Mucosa of descending colon (tissue), 3 donors: ENCODE results near the gene SF3B3. TPM values are rescaled to one million over a fixed set of nuclear protein-coding genes. Genes with fewer than 3 reads are reported as not detected.
"Not testable (repeated sequence)": the region's sequence is repeated elsewhere in the genome, so short reads cannot be mapped to it uniquely, and the experiment has no call there.

Experiments
- ATAC-seq: fragments of 200-7000 bp; cut with Tn5 transposase; one replicate; pipeline ENCODE4 v1.9.1; 2020; ENCODE audit warnings: mild to moderate bottlenecking, moderate library complexity
- DNase-seq, 3 donors: peaks; one replicate each; pipeline ENCODE4 v3.0.0-alpha.2; 2020
- H3K36me3 ChIP-seq: fragments of 200-600 bp; one replicate; pipeline ENCODE4 v1.8.0; 2021; ENCODE audit warnings: low read depth, mild to moderate bottlenecking
- H3K4me1 ChIP-seq: fragments of 200-600 bp; one replicate; pipeline ENCODE4 v1.8.0; 2021; ENCODE audit warnings: low read depth, mild to moderate bottlenecking
- H3K4me3 ChIP-seq: fragments of 200-600 bp; one replicate; pipeline ENCODE4 v1.8.0; 2021; ENCODE audit warnings: mild to moderate bottlenecking
- H3K9me3 ChIP-seq: fragments of 200-600 bp; one replicate; pipeline ENCODE4 v1.8.0; 2021; ENCODE audit warnings: mild to moderate bottlenecking
- intact Hi-C, 2 donors: fragments of 100-400 bp; cut with DNase I in 1 of 2; cut with micrococcal nuclease in 1 of 2; formaldehyde crosslinking; loops; one replicate each; pipeline versions ENCODE4 v1.11.0 to v1.11.1; 2022; cut with DNase I, micrococcal nuclease
- total RNA-seq, 3 donors: library from RNA; stranded (reverse); fragmentation: NEBNext Ultra II Directional in 2 of 3; extraction: Animal tissue kit (Norgen Biotek cat#: 25700) in 2 of 3; gene quantifications; one replicate each; pipeline versions ENCODE4 v1.2.1 to v1.2.4, GENCODE V29; 2021 to 2023
- TF ChIP-seq, protein P1 (sequence below): fragments of 200-600 bp; IDR thresholded peaks from one replicate; pipeline ENCODE4 v1.8.0; 2022; ENCODE audit warnings: antibody characterized with exemption, mild to moderate bottlenecking
- donor health status: DM: no; HTN: no; CAD: no; lungs with moderate emphysema.
- donor health status: DM: no; HTN: no; CAD: no.
- donor health status: DM: no; HTN: yes; CAD: no.

The SF3B3 gene
- total RNA-seq, 3 donors from 2014 or later = 158 to 179 (median 173) TPM

GRCh38 chr16:70526403-70526802 is 2.8 kb downstream of the SF3B3 start:
- Histone ChIP-seq H3K9me3 (no peaks in the 10 kb centered on the region), H3K36me3 (peaks cover 9% of the 10 kb centered on the region), H3K4me1 (peaks cover 23% of the 10 kb centered on the region), H3K4me3 (no peak overlapping the region)
- intact Hi-C loops = no loop called here
- no peak for DNase-seq
- ATAC-seq = no peak
- TF ChIP-seq, protein P1, sequence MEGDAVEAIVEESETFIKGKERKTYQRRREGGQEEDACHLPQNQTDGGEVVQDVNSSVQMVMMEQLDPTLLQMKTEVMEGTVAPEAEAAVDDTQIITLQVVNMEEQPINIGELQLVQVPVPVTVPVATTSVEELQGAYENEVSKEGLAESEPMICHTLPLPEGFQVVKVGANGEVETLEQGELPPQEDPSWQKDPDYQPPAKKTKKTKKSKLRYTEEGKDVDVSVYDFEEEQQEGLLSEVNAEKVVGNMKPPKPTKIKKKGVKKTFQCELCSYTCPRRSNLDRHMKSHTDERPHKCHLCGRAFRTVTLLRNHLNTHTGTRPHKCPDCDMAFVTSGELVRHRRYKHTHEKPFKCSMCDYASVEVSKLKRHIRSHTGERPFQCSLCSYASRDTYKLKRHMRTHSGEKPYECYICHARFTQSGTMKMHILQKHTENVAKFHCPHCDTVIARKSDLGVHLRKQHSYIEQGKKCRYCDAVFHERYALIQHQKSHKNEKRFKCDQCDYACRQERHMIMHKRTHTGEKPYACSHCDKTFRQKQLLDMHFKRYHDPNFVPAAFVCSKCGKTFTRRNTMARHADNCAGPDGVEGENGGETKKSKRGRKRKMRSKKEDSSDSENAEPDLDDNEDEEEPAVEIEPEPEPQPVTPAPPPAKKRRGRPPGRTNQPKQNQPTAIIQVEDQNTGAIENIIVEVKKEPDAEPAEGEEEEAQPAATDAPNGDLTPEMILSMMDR = no peak

DNA sequence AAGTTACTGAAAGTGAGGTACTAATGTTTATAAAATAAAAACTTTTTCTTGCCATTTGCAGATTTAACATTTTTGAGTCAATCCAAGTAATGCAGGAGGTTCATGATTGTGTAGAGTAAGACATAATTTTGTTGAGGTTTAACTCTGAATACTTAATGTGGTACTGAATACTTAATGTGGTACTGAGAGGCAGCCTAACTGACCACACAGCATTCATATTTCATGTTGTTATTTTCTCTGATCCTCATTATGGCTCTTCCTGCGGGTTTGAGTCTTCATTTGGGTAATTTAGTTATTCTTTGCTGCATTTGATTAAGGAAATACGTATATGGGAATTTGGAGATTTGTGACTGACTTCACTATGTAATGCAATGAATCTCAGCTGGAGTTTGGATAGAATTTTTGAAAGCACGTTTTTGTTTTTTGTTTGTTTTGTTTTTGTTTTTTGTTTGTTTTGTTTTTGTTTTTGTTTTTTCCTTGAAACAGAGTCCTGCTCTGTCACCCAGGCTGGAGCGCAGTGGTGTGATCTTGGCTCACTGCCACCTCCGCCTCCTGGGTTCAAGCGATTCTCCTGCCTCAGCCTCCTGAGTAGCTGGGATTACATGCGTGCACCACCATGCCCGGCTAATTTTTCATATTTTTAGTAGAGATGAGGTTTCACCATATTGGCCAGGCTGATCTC is 3.8 kb downstream of the SF3B3 start:
- Histone ChIP-seq H3K4me1 (peaks cover 21% of the 10 kb centered on the region), H3K4me3 (no peak overlapping the region), H3K9me3 (no peaks in the 10 kb centered on the region), H3K36me3 (peaks cover 13% of the 10 kb centered on the region)
- intact Hi-C loops = no loop called here
- DNase-seq = no peak
- TF ChIP-seq, protein P1 = no peak
- ATAC-seq = no peak

- intact Hi-C loops = no loop called here
- DNase-seq = peak in 1 of 3 donors; percentile 17
- Histone ChIP-seq H3K4me1 (peaks cover 17% of the 10 kb centered on the region), H3K4me3 (no peak overlapping the region), H3K36me3 (peaks cover 13% of the 10 kb centered on the region), H3K9me3 (no peaks in the 10 kb centered on the region)
- ATAC-seq = peak; percentile 37
- TF ChIP-seq, protein P1 = no peak
These were observed 5.6 kb downstream of the SF3B3 start for GRCh38 chr16:70529051-70529777.

DNA sequence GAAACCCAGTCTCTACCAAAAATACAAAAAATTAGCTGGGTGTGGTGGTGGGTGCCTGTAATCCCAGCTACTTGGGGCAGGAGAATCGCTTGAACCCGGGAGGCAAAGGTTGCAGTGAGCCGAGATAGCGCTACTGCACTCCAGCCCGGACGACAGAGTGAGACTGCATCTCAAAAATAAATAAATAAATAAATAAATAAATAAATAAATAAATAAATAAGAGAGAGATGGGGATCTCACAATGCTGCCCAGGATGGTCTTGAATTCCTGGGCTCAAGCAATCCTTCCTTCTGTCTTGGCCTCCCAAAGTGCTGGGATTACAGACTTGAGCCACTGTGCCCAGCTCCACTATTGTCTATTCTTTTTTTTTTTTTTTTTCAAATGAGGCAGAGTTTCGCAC is 6.3 kb downstream of the SF3B3 start:
- DNase-seq, intact Hi-C loops, ATAC-seq, H3K4me3 ChIP-seq, H3K9me3 ChIP-seq: not testable (repeated sequence)
- Histone ChIP-seq H3K36me3 (peaks cover 13% of the 10 kb centered on the region), H3K4me1 (peaks cover 15% of the 10 kb centered on the region)

GRCh38 chr16:70534971-70535370 is 11.4 kb downstream of the SF3B3 start:
- intact Hi-C loops = no loop called here
- H3K4me1 ChIP-seq = no peaks in the 10 kb centered on the region
- no peaks in the 10 kb centered on the region for H3K9me3 ChIP-seq
- no peak overlapping the region for H3K4me3 ChIP-seq
- DNase-seq (no peak), ATAC-seq (no peak)
- TF ChIP-seq, protein P1 = no peak
- H3K36me3 ChIP-seq = peaks cover 20% of the 10 kb centered on the region

DNA sequence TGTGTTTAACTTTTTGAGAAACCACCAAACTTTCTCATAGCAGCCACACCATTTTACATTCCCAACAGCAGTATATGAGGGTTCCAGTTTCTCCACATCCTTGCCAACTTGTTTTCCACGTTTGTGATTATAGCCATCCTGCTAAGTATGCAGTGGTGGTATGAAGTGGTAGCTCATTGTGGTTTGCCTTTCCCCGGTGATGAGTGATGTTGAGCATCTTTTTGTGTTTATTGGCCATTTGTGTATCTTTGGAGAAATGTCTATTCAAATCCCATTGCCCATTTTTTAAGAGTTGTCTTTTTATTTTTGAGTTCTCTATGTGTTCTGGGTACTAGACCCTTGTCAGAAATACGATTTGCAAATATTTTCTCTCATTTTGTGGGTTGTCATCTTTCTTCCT is 17.4 kb downstream of the SF3B3 start:
- intact Hi-C loops = no loop called here
- H3K9me3 ChIP-seq = no peaks in the 10 kb centered on the region
- no peaks in the 10 kb centered on the region for H3K4me1 ChIP-seq
- DNase-seq (no peak), ATAC-seq (no peak)
- TF ChIP-seq, protein P1 = no peak
- H3K4me3 ChIP-seq = no peak overlapping the region
- peaks cover 22% of the 10 kb centered on the region for H3K36me3 ChIP-seq
